Epithelial cell of proximal tubule (primary cell): ENCODE data around the gene OOSP4A. TPM values are rescaled to one million over a fixed set of nuclear protein-coding genes. Genes with fewer than 3 reads are reported as not detected.

Experiments used
- DNase-seq: peaks from one replicate; pipeline ENCODE4 v3.0.0-alpha.2; 2011; ENCODE audit warnings: low read depth
- H3K4me3 ChIP-seq: 2 replicates; pipeline ENCODE4 v1.5.1; 2011; ENCODE audit warnings: low read depth, mild to moderate bottlenecking, low read length
- total RNA-seq: library from RNA; depleted of rRNA; stranded (reverse); fragments of >200 nt; gene quantifications from 2 replicates; pipeline ENCODE4 v1.2.3, GENCODE V29; 2015
- TF ChIP-seq, protein P1 (sequence below): conservative IDR thresholded peaks from 2 replicates; pipeline ENCODE4 v1.5.1; 2012; ENCODE audit warnings: low read depth, mild to moderate bottlenecking, low read length

Gene OOSP4A
- total RNA-seq, 1 donor from 2014 or later = not detected

GRCh38 chr11:59997800-59998199, 34.0 kb downstream of the OOSP4A start:
- no peak overlapping the region for H3K4me3 ChIP-seq
- TF ChIP-seq, protein P1, sequence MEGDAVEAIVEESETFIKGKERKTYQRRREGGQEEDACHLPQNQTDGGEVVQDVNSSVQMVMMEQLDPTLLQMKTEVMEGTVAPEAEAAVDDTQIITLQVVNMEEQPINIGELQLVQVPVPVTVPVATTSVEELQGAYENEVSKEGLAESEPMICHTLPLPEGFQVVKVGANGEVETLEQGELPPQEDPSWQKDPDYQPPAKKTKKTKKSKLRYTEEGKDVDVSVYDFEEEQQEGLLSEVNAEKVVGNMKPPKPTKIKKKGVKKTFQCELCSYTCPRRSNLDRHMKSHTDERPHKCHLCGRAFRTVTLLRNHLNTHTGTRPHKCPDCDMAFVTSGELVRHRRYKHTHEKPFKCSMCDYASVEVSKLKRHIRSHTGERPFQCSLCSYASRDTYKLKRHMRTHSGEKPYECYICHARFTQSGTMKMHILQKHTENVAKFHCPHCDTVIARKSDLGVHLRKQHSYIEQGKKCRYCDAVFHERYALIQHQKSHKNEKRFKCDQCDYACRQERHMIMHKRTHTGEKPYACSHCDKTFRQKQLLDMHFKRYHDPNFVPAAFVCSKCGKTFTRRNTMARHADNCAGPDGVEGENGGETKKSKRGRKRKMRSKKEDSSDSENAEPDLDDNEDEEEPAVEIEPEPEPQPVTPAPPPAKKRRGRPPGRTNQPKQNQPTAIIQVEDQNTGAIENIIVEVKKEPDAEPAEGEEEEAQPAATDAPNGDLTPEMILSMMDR = no peak
- no peak for DNase-seq

GRCh38 chr11:59999691-60000090, 35.9 kb downstream of the OOSP4A start:
- TF ChIP-seq, protein P1 = no peak
- H3K4me3 ChIP-seq = no peak overlapping the region
- no peak for DNase-seq

DNA sequence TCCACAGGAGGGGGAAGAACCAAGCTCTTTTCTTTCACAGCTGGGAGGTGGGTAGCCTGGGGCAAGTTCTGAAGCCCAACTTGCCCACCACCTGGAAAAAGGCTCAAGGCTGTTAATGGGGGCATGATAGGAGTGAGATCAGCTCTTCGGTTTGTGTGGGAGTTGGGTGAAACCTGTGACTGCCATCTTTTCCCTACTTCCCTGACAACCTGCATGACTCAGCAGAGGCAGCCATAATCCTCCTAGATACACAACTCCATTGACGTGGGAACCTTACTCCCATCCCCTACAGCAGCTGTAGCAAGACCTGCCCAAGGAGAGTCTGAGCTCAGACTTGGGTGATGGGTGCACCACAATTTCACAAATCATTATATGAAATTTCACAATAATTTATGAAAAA, 39.9 kb downstream of the OOSP4A start:
- TF ChIP-seq, protein P1 = no peak
- no peak overlapping the region for H3K4me3 ChIP-seq
- DNase-seq = no peak

DNA sequence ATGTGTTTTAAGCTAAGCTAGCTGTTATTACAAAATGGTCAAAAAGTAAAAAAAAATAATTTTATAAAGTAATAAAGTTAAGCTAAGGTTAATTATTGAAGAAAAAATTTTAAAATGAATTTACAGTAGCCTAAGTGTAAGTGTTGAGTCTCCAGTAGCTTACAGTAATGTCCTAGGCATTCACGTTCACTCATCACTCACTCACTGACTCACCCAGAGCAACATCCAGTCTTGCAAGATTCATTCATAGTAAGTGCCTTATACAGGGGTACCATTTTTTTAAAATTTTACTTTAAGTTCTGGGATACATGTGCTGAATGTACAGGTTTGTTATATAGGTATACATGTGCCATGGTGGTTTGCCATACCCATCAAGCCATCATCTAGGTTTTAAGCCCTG, 41.5 kb downstream of the OOSP4A start:
- TF ChIP-seq, protein P1 = no peak
- H3K4me3 ChIP-seq = no peak overlapping the region
- no peak for DNase-seq

GRCh38 chr11:60016881-60017280, 53.0 kb downstream of the OOSP4A start, which contains the start of gene OOSP4B:
OOSP4B (plus strand) TSS chr11:60017181.
- no peak for DNase-seq
- H3K4me3 ChIP-seq = no peak within 1 kb of the TSS
- TF ChIP-seq, protein P1 = no peak

GRCh38 chr11:60018058-60018457, 54.2 kb downstream of the OOSP4A start:
- no peak for DNase-seq
- TF ChIP-seq, protein P1 = no peak
- no peak overlapping the region for H3K4me3 ChIP-seq

Other genes with a start within 250 kb of the OOSP4A start
- gene STX3, start 208.7 kb upstream of the OOSP4A start, total RNA-seq = 45.0 and 55.4 TPM in 2 replicates
- 76.9 and 92.6 TPM in 2 replicates for gene MRPL16, start 153.3 kb upstream of the OOSP4A start, total RNA-seq
- gene CBLIF, start 118.5 kb upstream of the OOSP4A start, total RNA-seq = not detected in 2 replicates
- gene TCN1, start 97.5 kb upstream of the OOSP4A start, total RNA-seq = 0.80 and 1.3 TPM in 2 replicates
- not detected in 2 replicates for gene OOSP3, start 85.3 kb upstream of the OOSP4A start, total RNA-seq
- not detected in 2 replicates for gene OOSP1, start 25.6 kb upstream of the OOSP4A start, total RNA-seq
- gene OOSP4B, start 53.1 kb downstream of the OOSP4A start, total RNA-seq = not detected in 2 replicates
- gene OOSP2, start 76.4 kb downstream of the OOSP4A start, total RNA-seq = not detected in 2 replicates
- gene MS4A3, start 92.6 kb downstream of the OOSP4A start, total RNA-seq = not detected in 2 replicates
- not detected in 2 replicates for gene MS4A2, start 124.6 kb downstream of the OOSP4A start, total RNA-seq
- gene MS4A6A, start 219.1 kb downstream of the OOSP4A start, total RNA-seq = not detected in 2 replicates